ENCODE measurements around the gene ZNF678. TPM values are rescaled to one million over a fixed set of nuclear protein-coding genes. Genes with fewer than 3 reads are reported as not detected.
"Not testable (repeated sequence)": the region's sequence is repeated elsewhere in the genome, so short reads cannot be mapped to it uniquely, and the experiment has no call there.

Gene ZNF678
- total RNA-seq, 4 donors from 2014 or later = 4.3 to 10.0 (median 6.3) TPM

- WGBS, 2 donors (ENCODE audit: low coverage in 1 of 2) = 40 to 59% methylated on average over 1 of the region's 1 CpG
- ATAC-seq = no peak
- Histone ChIP-seq H3K4me1 (no peaks in the 10 kb centered on the region), H3K27me3 (no peaks in the 10 kb centered on the region), H3K27ac (no peak overlapping the region), H3K9me3 (peaks cover 0 to 48% (median 0%) of the 10 kb centered on the region in 3 donors), H3K4me3 (no peak overlapping the region), H3K36me3 (no peaks in the 10 kb centered on the region)
- TF ChIP-seq POLR2A (IDR thresholded peaks at IDR 0.05) = no peak
- TF ChIP-seq EP300 (IDR thresholded peaks at IDR 0.05) = no peak
- no peak for TF ChIP-seq POLR2AphosphoS5 (IDR thresholded peaks at IDR 0.05)
- TF ChIP-seq CTCF (IDR thresholded peaks at IDR 0.05) = no peak
Measured at GRCh38 chr1:227707846-227708245, 144.5 kb downstream of the ZNF678 start.

GRCh38 chr1:227709451-227709850 is 146.1 kb downstream of the ZNF678 start:
- H3K36me3 ChIP-seq = no peaks in the 10 kb centered on the region
- no peak for TF ChIP-seq EP300 (IDR thresholded peaks at IDR 0.05)
- TF ChIP-seq POLR2AphosphoS5 (IDR thresholded peaks at IDR 0.05) = no peak
- no peak for TF ChIP-seq POLR2A (IDR thresholded peaks at IDR 0.05)
- no peak for TF ChIP-seq CTCF (IDR thresholded peaks at IDR 0.05)
- H3K4me3 ChIP-seq = no peak overlapping the region
- no peak overlapping the region for H3K27ac ChIP-seq
- H3K4me1 ChIP-seq = no peaks in the 10 kb centered on the region
- ATAC-seq = no peak
- 70 to 73% methylated on average over 1 of the region's 1 CpG for WGBS, 2 donors (ENCODE audit: low coverage in 1 of 2)
- peaks cover 0 to 47% (median 0%) of the 10 kb centered on the region in 3 donors for H3K9me3 ChIP-seq
- no peaks in the 10 kb centered on the region for H3K27me3 ChIP-seq

GRCh38 chr1:227710474-227710873 is 147.1 kb downstream of the ZNF678 start:
- not testable (repeated sequence) for H3K4me1 ChIP-seq

GRCh38 chr1:227712648-227713047 is 149.3 kb downstream of the ZNF678 start:
- Histone ChIP-seq H3K9me3 (peaks cover 0 to 47% (median 0%) of the 10 kb centered on the region in 3 donors), H3K4me3 (no peak overlapping the region), H3K36me3 (no peaks in the 10 kb centered on the region), H3K4me1 (no peaks in the 10 kb centered on the region), H3K27me3 (no peaks in the 10 kb centered on the region), H3K27ac (no peak overlapping the region)
- ATAC-seq = no peak
- TF ChIP-seq CTCF (IDR thresholded peaks at IDR 0.05) (no peak), POLR2A (IDR thresholded peaks at IDR 0.05) (no peak), POLR2AphosphoS5 (IDR thresholded peaks at IDR 0.05) (no peak), EP300 (IDR thresholded peaks at IDR 0.05) (no peak)

More at GRCh38 chr1:227710474-227710873, 147.1 kb downstream of the ZNF678 start:
- peaks cover 0 to 47% (median 0%) of the 10 kb centered on the region in 3 donors for H3K9me3 ChIP-seq
- H3K36me3 ChIP-seq, H3K27ac ChIP-seq, H3K4me3 ChIP-seq, H3K27me3 ChIP-seq, ATAC-seq: not testable (repeated sequence)
- no CpG with 5 or more reads among the region's 24 CpGs for WGBS, 2 donors (ENCODE audit: low coverage in 1 of 2)

GRCh38 chr1:227718932-227719331 is 155.6 kb downstream of the ZNF678 start:
- Histone ChIP-seq H3K36me3 (no peaks in the 10 kb centered on the region), H3K4me1 (no peaks in the 10 kb centered on the region), H3K27ac (no peak overlapping the region), H3K9me3 (peaks cover 0 to 82% (median 0%) of the 10 kb centered on the region in 3 donors), H3K27me3 (no peaks in the 10 kb centered on the region), H3K4me3 (no peak overlapping the region)
- TF ChIP-seq EP300 (IDR thresholded peaks at IDR 0.05) = no peak
- TF ChIP-seq POLR2A (IDR thresholded peaks at IDR 0.05) = no peak
- TF ChIP-seq CTCF (IDR thresholded peaks at IDR 0.05) = no peak
- no peak for TF ChIP-seq POLR2AphosphoS5 (IDR thresholded peaks at IDR 0.05)
- ATAC-seq = no peak
- 54 to 74% methylated on average over 2 of the region's 2 CpGs for WGBS, 2 donors (ENCODE audit: low coverage in 1 of 2)

Data from gastroesophageal sphincter (tissue), 4 donors.